ENCODE results near the gene IL23R.

Gene IL23R

GRCh38 chr1:67250051-67250653 lies 83.9 kb downstream of the IL23R start:
- DNase-seq = no peak

GRCh38 chr1:67256291-67257172 lies 90.3 kb downstream of the IL23R start:
- no peak for DNase-seq

GRCh38 chr1:67257173-67257535 lies 90.9 kb downstream of the IL23R start:
- DNase-seq = no peak

- no peak for DNase-seq
These were observed 95.4 kb downstream of the IL23R start for GRCh38 chr1:67261680-67262079.

- DNase-seq = no peak
These were observed 96.5 kb downstream of the IL23R start for GRCh38 chr1:67262735-67263134.

GRCh38 chr1:67264152-67264551 lies 97.9 kb downstream of the IL23R start:
- DNase-seq = no peak

- DNase-seq = no peak
These were observed 98.6 kb downstream of the IL23R start for GRCh38 chr1:67264899-67265298.

- DNase-seq = no peak
These were observed 102.8 kb downstream of the IL23R start for GRCh38 chr1:67269061-67269460.

- DNase-seq = no peak
These were observed 104.3 kb downstream of the IL23R start for GRCh38 chr1:67270541-67270940.

- DNase-seq = no peak
These were observed 107.3 kb downstream of the IL23R start for GRCh38 chr1:67273591-67273990.

GRCh38 chr1:67274623-67275325 lies 108.5 kb downstream of the IL23R start:
- DNase-seq = no peak

- no peak for DNase-seq
These were observed 114.4 kb downstream of the IL23R start for GRCh38 chr1:67280696-67281095.

- DNase-seq = no peak
These were observed 115.0 kb downstream of the IL23R start for GRCh38 chr1:67281244-67281643.

GRCh38 chr1:67285780-67286488 lies 119.7 kb downstream of the IL23R start:
- no peak for DNase-seq

GRCh38 chr1:67290236-67290635 lies 124.0 kb downstream of the IL23R start:
- no peak for DNase-seq

GRCh38 chr1:67294836-67295617 lies 128.8 kb downstream of the IL23R start:
- no peak for DNase-seq

GRCh38 chr1:67298762-67299161 lies 132.5 kb downstream of the IL23R start:
- DNase-seq = no peak

- no peak for DNase-seq
These were observed 133.0 kb downstream of the IL23R start for GRCh38 chr1:67299296-67299695.

GRCh38 chr1:67300561-67300960 lies 134.3 kb downstream of the IL23R start:
- no peak for DNase-seq

GRCh38 chr1:67304023-67304422 lies 137.8 kb downstream of the IL23R start:
- no peak for DNase-seq

GRCh38 chr1:67306547-67306946 lies 140.3 kb downstream of the IL23R start:
- no peak for DNase-seq

Data from DMS79 treated with DMSO at 0.1 percent for 48 hours (cell line).